ENCODE results near the gene OR52I1. TPM values are rescaled to one million over a fixed set of nuclear protein-coding genes. Genes with fewer than 3 reads are reported as not detected.

Gene OR52I1
- total and polyA plus RNA-seq, 10 of the 15 experiments (the other 5 are each of a cell fraction or from before 2014, with no cell fraction given), result not detected

DNA sequence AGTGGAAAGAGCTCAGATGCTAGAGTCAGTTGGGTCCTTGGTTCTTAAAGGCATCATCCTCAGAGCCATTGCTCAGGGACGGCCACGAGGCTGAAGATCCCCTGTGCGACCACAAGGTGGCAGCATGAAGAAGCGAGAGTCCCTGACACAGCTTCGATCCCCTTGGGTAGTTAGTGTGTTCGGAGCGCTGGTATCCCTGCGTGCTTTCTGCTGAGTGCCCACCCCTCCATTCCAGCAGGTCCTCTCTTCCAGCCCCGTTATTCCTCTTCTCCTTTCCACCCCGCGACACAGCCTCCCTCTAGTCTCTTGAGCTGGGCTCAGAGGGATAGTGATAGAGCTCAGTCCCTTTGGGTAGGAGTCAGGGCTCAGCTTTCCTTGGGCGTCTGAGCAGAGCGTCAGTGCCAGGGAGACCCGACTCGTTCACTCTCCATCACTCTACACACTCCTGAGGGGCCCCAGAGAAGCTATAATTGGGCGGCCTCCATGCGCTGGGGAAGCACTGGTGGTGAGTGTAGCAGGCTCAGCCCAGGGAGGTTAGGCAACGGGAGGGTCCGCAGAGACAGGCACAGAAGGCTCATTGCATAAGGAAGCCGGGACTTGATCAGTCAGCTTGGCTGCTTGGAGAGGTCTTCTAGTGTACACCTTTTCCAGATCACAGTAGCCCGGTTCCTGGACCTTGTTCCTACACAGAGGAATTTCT is 43.3 kb downstream of the OR52I1 start, which contains the start of gene OR51D1 (continued):
- TF ChIP-seq, protein P1, sequence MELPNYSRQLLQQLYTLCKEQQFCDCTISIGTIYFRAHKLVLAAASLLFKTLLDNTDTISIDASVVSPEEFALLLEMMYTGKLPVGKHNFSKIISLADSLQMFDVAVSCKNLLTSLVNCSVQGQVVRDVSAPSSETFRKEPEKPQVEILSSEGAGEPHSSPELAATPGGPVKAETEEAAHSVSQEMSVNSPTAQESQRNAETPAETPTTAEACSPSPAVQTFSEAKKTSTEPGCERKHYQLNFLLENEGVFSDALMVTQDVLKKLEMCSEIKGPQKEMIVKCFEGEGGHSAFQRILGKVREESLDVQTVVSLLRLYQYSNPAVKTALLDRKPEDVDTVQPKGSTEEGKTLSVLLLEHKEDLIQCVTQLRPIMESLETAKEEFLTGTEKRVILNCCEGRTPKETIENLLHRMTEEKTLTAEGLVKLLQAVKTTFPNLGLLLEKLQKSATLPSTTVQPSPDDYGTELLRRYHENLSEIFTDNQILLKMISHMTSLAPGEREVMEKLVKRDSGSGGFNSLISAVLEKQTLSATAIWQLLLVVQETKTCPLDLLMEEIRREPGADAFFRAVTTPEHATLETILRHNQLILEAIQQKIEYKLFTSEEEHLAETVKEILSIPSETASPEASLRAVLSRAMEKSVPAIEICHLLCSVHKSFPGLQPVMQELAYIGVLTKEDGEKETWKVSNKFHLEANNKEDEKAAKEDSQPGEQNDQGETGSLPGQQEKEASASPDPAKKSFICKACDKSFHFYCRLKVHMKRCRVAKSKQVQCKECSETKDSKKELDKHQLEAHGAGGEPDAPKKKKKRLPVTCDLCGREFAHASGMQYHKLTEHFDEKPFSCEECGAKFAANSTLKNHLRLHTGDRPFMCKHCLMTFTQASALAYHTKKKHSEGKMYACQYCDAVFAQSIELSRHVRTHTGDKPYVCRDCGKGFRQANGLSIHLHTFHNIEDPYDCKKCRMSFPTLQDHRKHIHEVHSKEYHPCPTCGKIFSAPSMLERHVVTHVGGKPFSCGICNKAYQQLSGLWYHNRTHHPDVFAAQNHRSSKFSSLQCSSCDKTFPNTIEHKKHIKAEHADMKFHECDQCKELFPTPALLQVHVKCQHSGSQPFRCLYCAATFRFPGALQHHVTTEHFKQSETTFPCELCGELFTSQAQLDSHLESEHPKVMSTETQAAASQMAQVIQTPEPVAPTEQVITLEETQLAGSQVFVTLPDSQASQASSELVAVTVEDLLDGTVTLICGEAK (IDR thresholded peaks at IDR 0.05; ENCODE audit: borderline replicate concordance), result no peak
- TF ChIP-seq HDGF (IDR thresholded peaks at IDR 0.05), result no peak
- TF ChIP-seq, protein P2, sequence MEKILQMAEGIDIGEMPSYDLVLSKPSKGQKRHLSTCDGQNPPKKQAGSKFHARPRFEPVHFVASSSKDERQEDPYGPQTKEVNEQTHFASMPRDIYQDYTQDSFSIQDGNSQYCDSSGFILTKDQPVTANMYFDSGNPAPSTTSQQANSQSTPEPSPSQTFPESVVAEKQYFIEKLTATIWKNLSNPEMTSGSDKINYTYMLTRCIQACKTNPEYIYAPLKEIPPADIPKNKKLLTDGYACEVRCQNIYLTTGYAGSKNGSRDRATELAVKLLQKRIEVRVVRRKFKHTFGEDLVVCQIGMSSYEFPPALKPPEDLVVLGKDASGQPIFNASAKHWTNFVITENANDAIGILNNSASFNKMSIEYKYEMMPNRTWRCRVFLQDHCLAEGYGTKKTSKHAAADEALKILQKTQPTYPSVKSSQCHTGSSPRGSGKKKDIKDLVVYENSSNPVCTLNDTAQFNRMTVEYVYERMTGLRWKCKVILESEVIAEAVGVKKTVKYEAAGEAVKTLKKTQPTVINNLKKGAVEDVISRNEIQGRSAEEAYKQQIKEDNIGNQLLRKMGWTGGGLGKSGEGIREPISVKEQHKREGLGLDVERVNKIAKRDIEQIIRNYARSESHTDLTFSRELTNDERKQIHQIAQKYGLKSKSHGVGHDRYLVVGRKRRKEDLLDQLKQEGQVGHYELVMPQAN (conservative IDR thresholded peaks at IDR 0.05), result no peak
- no peak for TF ChIP-seq ZNF622 (IDR thresholded peaks at IDR 0.05)
- TF ChIP-seq RAD21 (IDR thresholded peaks at IDR 0.05; ENCODE audit: insufficient read depth, low read depth, low read length), result peak; percentile 71
- TF ChIP-seq RBBP5 (conservative IDR thresholded peaks at IDR 0.05), result no peak
- no peak for TF ChIP-seq TBL1XR1 (IDR thresholded peaks at IDR 0.05; ENCODE audit: low read depth, low read length)
- TF ChIP-seq WRNIP1 (IDR thresholded peaks at IDR 0.05; ENCODE audit: borderline replicate concordance, low read depth, low read length), result 0 out of 2 replicates have a peak, but pooled peaks have one; percentile 43
- TF ChIP-seq BHLHE40 (IDR thresholded peaks at IDR 0.05; ENCODE audit: borderline replicate concordance in 1 of 2, low read depth in 2 of 2, low read length in 1 of 2), result no peak
- TF ChIP-seq ASH2L (IDR thresholded peaks at IDR 0.05; ENCODE audit: borderline replicate concordance, low read depth), result no peak
- TF ChIP-seq SUZ12 (IDR thresholded peaks at IDR 0.05; ENCODE audit: unreplicated experiment), result no peak
- TF ChIP-seq HDAC2 (IDR thresholded peaks at IDR 0.05), result no peak
- TF ChIP-seq GABPA (IDR thresholded peaks at IDR 0.05; ENCODE audit: low read depth), result no peak
- no peak for TF ChIP-seq TCF3 (IDR thresholded peaks at IDR 0.05; ENCODE audit: borderline replicate concordance, insufficient read depth, low read depth, low read length)
- TF ChIP-seq ZNF24 (IDR thresholded peaks at IDR 0.05), result no peak
- TF ChIP-seq, protein P3, sequence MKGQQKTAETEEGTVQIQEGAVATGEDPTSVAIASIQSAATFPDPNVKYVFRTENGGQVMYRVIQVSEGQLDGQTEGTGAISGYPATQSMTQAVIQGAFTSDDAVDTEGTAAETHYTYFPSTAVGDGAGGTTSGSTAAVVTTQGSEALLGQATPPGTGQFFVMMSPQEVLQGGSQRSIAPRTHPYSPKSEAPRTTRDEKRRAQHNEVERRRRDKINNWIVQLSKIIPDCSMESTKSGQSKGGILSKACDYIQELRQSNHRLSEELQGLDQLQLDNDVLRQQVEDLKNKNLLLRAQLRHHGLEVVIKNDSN (IDR thresholded peaks at IDR 0.05; ENCODE audit: borderline replicate concordance, extremely low read length, insufficient read depth, low read depth, low read length), result no peak
- TF ChIP-seq SIX5 (IDR thresholded peaks at IDR 0.05; ENCODE audit: low read depth, low read length, severe bottlenecking), result no peak
- TF ChIP-seq ZNF207 (IDR thresholded peaks at IDR 0.05; ENCODE audit: borderline replicate concordance), result no peak
- no peak for TF ChIP-seq PAX5 (IDR thresholded peaks at IDR 0.05; ENCODE audit: borderline replicate concordance, low read depth, low read length)

Data from GM12878 (cell line).